Stimulated activated naive CD8-positive, alpha-beta T cell treated with anti-CD3 and anti-CD28 coated beads, Interleukin-15, Interleukin-2, amounts not matched to agents 100 U/mL and 50 U/mL, for 24 hours (primary cell): ENCODE data around the gene MORF4L2.
A peak's percentile ranks its signal among the peaks of the same experiment; 100 is the strongest.

ENCODE experiments used
- ATAC-seq: fragments of 150-1000 bp; cut with Tn5 transposase; one replicate; pipeline ENCODE4 v1.10.0; 2021
- DNase-seq: peaks from one replicate; pipeline ENCODE4 v3.0.0; 2021

The MORF4L2 gene

GRCh38 chrX:103631145-103631544 is 55.4 kb downstream of the MORF4L2 start:
- DNase-seq (no peak), ATAC-seq (no peak)

- ATAC-seq (no peak), DNase-seq (no peak)
Observed at GRCh38 chrX:103630171-103630511, 56.4 kb downstream of the MORF4L2 start.

DNA sequence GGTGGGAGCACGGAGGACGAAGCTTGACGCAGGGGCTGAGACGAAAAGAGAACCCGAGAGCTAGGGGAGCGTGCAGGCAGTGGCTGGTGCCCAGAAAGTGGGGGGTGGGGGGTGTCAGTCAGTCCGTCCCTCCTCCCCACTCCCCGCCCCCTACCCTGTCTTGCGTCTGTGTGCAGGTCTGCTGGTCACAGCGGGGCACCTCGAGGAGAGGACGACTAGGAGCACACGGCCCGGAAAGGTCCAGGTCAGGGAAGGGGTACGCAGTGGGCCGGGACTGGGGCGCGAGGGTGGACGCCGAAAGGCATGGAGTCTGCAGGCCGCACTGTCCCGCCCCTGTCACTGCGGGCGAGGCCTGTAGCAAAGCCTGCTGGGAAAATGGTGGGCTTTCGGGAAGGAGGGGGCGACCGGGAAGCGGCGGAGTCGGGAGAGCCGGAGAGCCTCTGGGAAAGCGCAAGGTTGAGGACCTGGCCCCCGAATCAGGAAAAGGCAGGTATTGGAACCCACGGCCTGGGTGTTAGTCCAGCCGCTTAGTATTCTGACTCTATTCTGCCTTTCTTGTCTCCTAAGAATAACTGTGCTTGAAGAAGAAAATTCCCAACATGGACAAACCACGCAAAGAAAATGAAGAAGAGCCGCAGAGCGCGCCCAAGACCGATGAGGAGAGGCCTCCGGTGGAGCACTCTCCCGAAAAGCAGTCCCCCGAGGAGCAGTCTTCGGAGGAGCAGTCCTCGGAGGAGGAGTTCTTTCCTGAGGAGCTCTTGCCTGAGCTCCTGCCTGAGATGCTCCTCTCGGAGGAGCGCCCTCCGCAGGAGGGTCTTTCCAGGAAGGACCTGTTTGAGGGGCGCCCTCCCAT is 57.0 kb downstream of the MORF4L2 start:
- DNase-seq, result peak; percentile 40
- peak; percentile 49 for ATAC-seq

DNA sequence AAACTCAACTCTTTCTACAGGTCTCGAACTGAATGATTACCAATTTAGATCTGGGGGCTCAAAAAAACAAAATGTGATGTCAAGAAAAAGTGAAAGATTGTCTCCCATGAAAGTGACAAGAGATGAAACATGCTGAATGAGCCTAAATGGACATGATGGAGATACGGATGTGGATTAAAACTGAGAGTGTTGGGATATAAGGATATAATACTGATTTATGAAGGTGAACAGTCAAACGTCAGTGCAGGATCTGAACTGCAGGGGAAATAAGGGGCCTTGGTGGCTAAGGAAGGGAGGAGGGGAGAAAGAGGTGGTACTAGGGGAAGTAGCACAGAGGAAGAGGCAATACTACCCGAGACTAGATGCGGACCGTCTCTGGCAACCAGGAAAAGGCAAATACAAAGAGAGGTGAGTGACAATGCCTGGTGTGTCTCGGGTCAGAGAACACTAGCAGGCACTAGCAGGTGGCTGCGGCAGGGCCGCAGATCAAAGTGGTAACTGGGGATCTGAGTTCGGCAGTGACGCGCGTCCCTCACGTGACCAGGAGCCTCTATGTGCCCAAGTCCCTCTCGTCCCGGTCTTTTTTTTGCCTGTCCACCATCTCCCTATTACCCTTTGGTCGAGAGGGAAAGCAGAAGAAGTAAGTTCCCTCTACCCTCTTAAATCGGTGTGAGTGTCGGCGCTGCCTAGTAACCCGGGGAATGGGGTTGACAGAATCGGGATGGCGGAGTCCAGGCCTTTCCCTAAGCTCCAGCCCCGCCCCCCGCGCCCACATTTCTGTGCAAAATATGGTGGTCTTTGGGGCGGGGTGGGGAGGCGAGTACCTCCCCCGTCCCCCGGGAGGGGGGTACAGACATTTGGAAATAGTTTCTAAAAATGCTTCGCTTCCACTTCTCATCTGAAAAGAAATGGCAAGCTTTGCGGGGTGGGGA is 57.8 kb downstream of the MORF4L2 start, which contains the start of gene TCEAL1:
TCEAL1 (plus strand) TSS at position 590 of the 932 bp plus-strand sequence. CDS start 942 bp downstream, outside the sequence.
- peak; percentile 80 for ATAC-seq
- peak; percentile 39 for DNase-seq

GRCh38 chrX:103626855-103627254 is 59.6 kb downstream of the MORF4L2 start:
- no peak for DNase-seq
- ATAC-seq, result no peak
